HUDEP-2 (cell line): ENCODE results near the gene MYL3.

ENCODE experiments used
- DNase-seq, 76 experiments: peaks; one replicate each; lab custom pipeline; 2025; ENCODE audit not compliant: unreplicated experiment in 76 of 76; lab: John Stamatoyannopoulos, UW

MYL3 gene

DNA sequence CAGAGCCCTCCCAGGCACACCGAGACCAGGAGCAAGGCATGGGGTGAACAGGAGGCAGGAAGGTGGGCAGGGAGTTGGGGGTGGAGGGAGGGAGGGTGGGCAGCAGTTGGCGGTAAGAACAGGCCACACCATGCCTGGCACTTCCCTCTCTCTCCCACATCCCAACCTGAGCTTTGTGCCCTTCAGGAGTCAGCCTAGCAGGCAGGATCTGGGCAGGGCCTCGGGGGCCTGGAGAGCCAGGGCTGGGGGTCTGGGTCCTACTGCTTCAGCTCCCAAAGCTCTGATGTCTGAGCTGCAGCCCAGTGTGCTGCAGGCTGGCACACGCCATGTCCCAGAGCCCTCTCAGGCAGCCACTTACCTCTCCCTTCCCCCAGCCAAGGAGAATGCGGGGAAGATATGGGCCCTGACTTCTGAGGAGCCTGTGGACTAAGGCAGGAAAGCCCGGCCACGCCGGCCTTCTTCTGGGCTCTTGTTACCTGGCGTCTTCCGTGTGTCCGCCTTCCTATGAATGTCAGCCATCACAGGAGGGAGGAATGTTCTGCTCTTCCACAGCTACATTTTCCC, 2.9 kb upstream of the MYL3 start:
- no peak for DNase-seq

- no peak for DNase-seq
Observed at GRCh38 chr3:46865546-46865945, 2.3 kb upstream of the MYL3 start.

DNA sequence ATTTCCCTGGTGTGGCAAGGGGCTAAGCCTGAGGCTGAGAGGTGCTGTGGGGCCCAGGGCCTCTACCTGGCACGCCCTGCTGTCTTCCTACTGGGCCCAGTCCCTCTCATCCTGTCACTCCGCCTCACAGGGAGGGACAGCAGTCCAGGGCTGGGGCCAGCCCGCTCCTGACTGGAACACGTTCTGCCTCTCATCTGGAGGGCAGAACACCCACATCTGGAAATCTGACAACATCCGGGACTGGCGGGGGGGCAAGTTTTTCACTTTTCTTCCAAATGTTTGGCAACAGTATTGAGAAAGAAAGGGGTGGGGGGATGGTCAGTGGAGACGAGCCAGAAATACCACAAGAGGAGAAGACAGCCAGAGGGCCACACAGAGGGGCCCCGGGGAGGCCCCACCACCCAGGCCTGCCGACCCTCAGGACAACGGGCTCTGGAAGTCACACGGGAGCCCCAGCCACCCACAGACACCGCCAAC, 1.8 kb upstream of the MYL3 start:
- DNase-seq = no peak

- DNase-seq = no peak
Observed at GRCh38 chr3:46864061-46864881, 1.0 kb upstream of the MYL3 start.

GRCh38 chr3:46862369-46863025, 747 bp downstream of the MYL3 start:
- DNase-seq = no peak

DNA sequence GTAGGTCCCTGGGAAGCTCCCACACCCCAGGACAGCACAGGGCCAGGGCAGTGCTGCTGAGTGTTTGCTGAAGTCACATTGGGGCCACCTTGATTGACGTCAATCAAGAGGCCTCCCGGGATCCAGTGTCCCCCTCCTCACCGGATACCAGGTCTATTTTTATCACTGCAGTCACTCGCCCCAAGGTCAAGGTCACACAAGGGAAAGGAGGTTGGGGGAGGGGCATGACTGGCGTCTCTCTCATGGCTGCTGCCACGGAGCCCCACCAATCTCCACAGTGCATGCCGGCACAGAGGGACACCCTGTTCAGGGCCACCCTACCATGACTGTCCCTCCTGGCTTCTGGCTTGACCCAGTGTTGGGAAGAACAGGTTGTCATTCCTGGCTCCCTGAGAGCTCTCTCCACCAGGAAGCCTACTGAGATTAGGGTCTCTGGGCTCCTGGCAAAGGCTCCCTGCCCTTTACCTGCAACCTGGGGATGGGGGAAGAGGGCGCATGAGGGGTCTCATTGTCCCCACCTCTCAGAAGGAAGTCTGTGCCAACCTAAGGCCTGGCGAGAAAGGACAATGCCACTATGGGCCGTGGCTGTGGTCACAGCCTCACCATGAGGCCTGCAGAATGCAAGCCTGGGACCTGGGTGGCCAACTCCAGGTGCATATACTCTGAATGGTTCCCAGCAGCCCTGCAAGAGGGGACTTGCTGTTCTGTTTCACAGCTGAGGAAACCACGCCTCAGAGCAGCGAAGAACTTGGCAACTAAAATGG, 1.5 kb downstream of the MYL3 start:
- DNase-seq = no peak

GRCh38 chr3:46860810-46861604, 2.2 kb downstream of the MYL3 start:
- no peak for DNase-seq

DNA sequence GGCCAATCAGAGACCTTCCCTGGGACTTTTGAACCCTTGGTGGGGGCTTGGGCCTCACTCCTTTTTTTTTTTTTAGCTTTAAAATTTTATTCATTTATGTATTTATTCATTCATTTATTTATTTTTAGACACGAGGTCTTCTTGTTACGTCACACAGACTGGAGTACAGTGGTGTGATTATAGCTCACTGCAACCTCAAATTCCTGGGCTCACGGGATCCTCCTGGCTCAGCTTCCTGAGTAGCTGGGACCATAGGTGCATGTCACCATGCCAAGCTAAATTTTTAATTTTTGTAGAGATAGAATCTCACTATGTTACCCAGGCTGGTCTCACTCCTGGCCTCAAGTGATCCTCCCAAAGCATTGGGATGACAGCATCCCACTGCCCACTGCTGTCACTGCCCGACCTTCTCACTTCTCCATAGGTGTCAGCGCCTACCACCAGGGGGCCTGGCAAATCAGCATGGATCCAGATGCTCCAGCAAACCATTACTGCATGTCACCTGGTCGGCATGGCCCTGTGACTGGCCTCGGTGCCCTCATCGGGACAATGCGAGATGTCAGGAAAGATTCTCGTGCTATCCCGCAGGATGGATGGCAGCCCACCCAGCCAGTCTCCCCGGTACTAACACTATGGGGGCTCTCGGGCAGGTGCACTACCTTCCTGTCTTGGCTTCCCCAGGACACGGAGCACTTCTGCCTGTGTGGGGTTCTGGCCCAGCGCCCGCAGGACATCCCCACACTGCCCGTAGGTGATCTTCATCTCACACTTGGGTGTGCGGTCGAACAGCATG, 3.0 kb downstream of the MYL3 start:
- DNase-seq = peak in 26 of 76 experiments; percentile 6 to 48 (median 24)

GRCh38 chr3:46859001-46859710, 4.1 kb downstream of the MYL3 start:
- DNase-seq = no peak

DNA sequence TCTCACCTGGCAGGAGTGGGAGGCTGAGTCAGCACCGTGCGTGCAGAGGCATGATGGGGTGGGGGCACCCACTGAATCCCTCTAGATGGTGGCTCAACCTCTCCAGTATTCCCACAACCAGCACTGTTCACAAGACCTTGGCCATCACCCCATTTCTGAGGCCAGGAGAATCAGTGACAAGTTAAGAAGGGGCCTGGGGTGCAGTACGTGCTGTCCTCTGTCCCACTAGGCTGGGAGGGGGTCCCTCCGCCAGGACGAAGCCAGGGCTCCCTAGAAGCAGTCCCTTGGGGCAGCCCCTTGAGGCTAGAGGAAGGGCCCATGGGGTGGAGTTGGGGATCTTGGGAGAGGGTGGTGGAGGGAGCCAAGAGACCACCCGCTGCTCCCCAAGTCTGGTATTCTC, 4.8 kb downstream of the MYL3 start:
- no peak for DNase-seq

GRCh38 chr3:46857485-46858341, 5.5 kb downstream of the MYL3 start:
- DNase-seq = no peak

DNA sequence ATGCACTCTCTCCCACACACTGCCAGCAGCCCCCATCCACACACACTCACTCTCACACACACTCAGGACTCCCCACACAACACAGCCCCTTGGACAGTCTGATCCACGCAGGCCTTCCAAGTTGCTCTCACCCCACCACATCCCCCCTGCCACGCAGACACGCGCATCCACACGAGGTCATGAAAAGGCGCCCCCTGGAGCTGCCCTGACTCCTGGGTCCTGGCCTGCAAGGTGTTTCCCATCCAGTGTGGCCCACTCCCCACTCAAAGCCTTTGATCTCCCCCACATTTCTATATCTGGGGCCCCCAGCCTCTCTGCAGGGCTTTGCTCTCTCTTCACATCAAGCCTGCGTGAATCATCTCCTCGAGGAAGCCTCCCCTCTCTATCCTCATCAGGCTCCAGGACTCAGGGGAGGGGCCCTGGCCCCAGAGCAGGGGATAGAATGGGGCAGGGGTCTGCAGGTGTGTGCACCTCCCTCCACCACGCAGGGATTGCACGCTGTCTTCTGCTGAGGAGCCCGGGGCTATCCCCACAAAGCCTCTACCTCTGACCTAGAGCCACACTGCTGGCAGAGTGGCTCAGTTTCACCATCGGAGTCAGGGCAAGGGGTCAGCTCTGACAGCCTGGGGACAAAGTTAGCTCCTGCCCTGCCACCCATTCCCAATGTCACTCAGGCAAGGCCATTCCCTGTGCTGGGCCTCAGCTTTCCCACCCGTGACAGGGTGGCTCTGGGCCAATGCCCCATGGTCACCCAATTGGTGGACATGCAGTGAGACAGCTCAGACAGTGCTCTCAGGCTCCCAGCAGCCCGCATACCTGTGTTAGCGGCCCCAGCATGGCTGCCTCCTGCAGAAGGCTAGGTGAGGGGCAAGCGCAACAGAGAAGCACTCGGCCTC, 6.4 kb downstream of the MYL3 start:
- no peak for DNase-seq

DNA sequence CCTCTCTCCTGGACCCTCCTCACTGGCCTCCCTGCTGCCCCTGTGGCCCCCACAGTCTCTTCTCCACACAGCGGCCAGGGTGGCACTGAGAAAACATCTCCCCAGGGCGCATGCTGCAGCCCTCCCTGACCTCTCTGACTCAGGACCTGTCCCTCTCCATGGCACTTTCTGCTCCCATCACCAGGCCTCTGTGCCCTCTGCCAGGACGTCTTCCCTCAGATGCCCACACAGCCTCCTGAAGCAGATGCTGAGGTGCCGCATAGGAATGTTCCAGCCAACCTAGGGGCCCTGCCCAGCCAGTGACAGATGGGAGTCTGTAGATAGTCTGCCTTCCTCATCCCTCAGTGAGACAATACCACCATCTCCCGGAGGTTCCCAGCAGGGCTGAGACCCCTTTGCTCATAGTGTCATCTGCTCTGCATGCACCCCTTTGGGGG, 8.7 kb downstream of the MYL3 start:
- no peak for DNase-seq

DNA sequence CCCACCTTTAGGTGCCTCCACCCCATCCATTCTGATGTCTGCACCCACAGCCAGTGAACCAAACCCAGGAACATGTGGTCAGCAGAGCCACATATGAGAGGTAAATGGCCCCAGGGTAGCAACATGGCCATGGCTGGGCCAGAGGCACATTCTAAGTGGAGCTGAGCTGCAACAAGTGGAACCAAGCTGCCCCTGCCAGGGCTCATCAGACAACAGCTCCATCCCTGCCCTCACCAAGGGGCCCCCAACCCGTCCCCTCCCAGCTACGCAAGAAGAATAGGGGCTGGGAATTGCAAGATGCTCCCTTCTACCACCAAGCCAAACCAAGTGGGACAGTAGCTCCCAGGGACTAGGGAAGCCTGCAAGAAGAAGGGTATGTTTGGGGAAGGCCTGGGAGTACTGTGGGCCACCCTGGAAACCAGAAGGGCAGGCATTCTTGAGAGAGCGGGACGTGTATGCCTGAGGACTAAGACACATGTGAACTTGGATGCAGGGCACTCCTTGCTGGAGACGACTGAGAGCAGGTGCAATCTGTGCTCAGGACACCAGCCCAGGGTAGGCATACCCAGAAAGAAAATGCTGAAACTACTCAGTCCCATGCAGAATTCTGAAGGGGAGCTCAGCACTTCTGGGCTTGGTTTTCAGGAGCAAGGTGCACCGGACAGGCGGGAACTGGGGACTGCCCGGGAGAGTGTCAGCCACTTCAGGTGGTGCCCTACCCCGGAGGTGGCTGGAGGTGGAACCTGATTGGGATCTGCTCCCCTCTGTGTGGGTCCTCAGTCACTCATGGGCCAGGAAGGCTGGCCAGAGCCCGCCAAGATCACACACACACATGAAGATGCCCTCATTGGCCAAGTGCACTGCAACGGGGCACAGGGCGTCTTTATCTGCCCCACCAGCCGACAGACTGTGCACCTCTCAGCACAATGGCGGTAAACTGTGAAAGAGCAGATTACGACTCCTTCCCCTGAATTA, 9.5 kb downstream of the MYL3 start:
- no peak for DNase-seq

- DNase-seq = no peak
Observed at GRCh38 chr3:46852839-46853355, 10.3 kb downstream of the MYL3 start.

DNA sequence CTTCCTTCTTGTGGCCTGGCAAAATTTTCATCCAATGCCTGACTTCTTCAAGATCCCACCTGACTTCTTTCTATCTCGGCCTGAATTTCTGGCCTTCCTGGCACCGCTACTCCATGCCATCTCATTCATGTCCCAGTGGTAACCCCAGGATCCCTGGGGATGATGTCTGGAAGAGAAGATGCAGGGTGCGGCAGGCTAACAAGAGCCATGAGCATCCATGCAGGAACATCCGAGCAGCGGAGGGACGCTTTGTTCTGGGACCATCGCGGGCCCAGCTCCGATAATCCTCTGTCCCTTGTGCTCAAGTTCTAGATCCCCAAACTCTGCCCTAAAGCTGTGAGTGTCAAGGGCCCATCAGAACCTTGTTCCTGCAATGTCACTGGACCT, 10.9 kb downstream of the MYL3 start:
- DNase-seq = no peak
